Activated T-cell treated with anti-CD3 and anti-CD28 coated beads for 1 hour (primary cell): Measurements from ENCODE around the gene FAM171A1.

ENCODE experiments used
- DNase-seq: peaks from one replicate; pipeline ENCODE4 v3.0.0-alpha.2; 2020; ENCODE audit warnings: low read depth

FAM171A1 gene

GRCh38 chr10:15244635-15245197, 126.4 kb downstream of the FAM171A1 start:
- no peak for DNase-seq

- no peak for DNase-seq
These were observed 128.7 kb downstream of the FAM171A1 start for GRCh38 chr10:15242261-15242840.

- DNase-seq: no peak
These were observed 129.8 kb downstream of the FAM171A1 start for GRCh38 chr10:15241306-15241705.

- no peak for DNase-seq
These were observed 132.3 kb downstream of the FAM171A1 start for GRCh38 chr10:15238555-15239335.

GRCh38 chr10:15237351-15237750, 133.7 kb downstream of the FAM171A1 start:
- DNase-seq: no peak

GRCh38 chr10:15236340-15236739, 134.7 kb downstream of the FAM171A1 start:
- no peak for DNase-seq

- DNase-seq: no peak
These were observed 138.8 kb downstream of the FAM171A1 start for GRCh38 chr10:15232279-15232678.

GRCh38 chr10:15231426-15231825, 139.7 kb downstream of the FAM171A1 start:
- DNase-seq: no peak

- no peak for DNase-seq
These were observed 140.8 kb downstream of the FAM171A1 start for GRCh38 chr10:15230257-15230656.

- DNase-seq: no peak
These were observed 141.8 kb downstream of the FAM171A1 start for GRCh38 chr10:15229268-15229667.

- no peak for DNase-seq
These were observed 142.7 kb downstream of the FAM171A1 start for GRCh38 chr10:15228426-15228825.

GRCh38 chr10:15227611-15228372, 143.3 kb downstream of the FAM171A1 start:
- DNase-seq: no peak

- no peak for DNase-seq
These were observed 145.6 kb downstream of the FAM171A1 start for GRCh38 chr10:15225511-15225910.

- no peak for DNase-seq
These were observed 146.1 kb downstream of the FAM171A1 start for GRCh38 chr10:15224948-15225347.

GRCh38 chr10:15223174-15223573, 147.9 kb downstream of the FAM171A1 start:
- DNase-seq: no peak

- DNase-seq: no peak
These were observed 148.6 kb downstream of the FAM171A1 start for GRCh38 chr10:15222511-15222910.

GRCh38 chr10:15220445-15220844, 150.6 kb downstream of the FAM171A1 start:
- DNase-seq: no peak

GRCh38 chr10:15216700-15217099, 154.4 kb downstream of the FAM171A1 start:
- DNase-seq: no peak

GRCh38 chr10:15214237-15214636, 156.9 kb downstream of the FAM171A1 start:
- DNase-seq: no peak

GRCh38 chr10:15213461-15213861, 157.6 kb downstream of the FAM171A1 start:
- DNase-seq: no peak

- DNase-seq: no peak
These were observed 159.6 kb downstream of the FAM171A1 start for GRCh38 chr10:15211464-15211979.

- DNase-seq: no peak
These were observed 160.6 kb downstream of the FAM171A1 start for GRCh38 chr10:15210521-15210920.
